Activated naive CD4-positive, alpha-beta T cell treated with anti-CD3 and anti-CD28 coated beads, Interleukin-2, amount 50 U/mL, for 24 hours (primary cell): Measurements from ENCODE around the gene OR1D2.
"Not testable (repeated sequence)": the region's sequence is repeated elsewhere in the genome, so short reads cannot be mapped to it uniquely, and the experiment has no call there.

ENCODE experiments used
- H3K27ac Mint-ChIP-seq: one replicate; pipeline ENCODE4 v1.8.0; 2021; ENCODE audit warnings: mild to moderate bottlenecking, mixed read lengths
- H3K27me3 Mint-ChIP-seq: one replicate; pipeline ENCODE4 v1.8.0; 2021; ENCODE audit warnings: mixed read lengths
- H3K36me3 Mint-ChIP-seq: one replicate; pipeline ENCODE4 v1.8.0; 2021; ENCODE audit warnings: mixed read lengths
- H3K4me1 Mint-ChIP-seq: one replicate; pipeline ENCODE4 v1.8.0; 2021; ENCODE audit warnings: mixed read lengths
- H3K4me3 Mint-ChIP-seq: one replicate; pipeline ENCODE4 v1.8.0; 2021; ENCODE audit warnings: mild to moderate bottlenecking, mixed read lengths
- H3K9me3 Mint-ChIP-seq: one replicate; pipeline ENCODE4 v1.8.0; 2021; ENCODE audit warnings: mixed read lengths

OR1D2 gene

GRCh38 chr17:3104322-3104721, at the start of gene OR1D2:
Gene OR1D2, minus strand, starts transcription at chr17:3104422. Its CDS starts 11,426 bp downstream, at chr17:3092996.
- Mint-ChIP-seq H3K27ac (no peak within 1 kb of the TSS), H3K4me1 (no peaks in the 10 kb centered on the region), H3K4me3 (no peak within 1 kb of the TSS), H3K36me3 (peaks cover 4% of the 10 kb centered on the region), H3K9me3 (peaks cover 19% of the 10 kb centered on the region), H3K27me3 (peaks cover 15% of the 10 kb centered on the region)

- Mint-ChIP-seq H3K27me3 (peaks cover 14% of the 10 kb centered on the region), H3K9me3 (peaks cover 12% of the 10 kb centered on the region)
- H3K4me1 Mint-ChIP-seq, H3K4me3 Mint-ChIP-seq, H3K36me3 Mint-ChIP-seq, H3K27ac Mint-ChIP-seq: not testable (repeated sequence)
Observed at GRCh38 chr17:3137494-3137893, 33.3 kb upstream of the OR1D2 start.

GRCh38 chr17:3127451-3127850, 23.2 kb upstream of the OR1D2 start, which contains the start of gene OR1G1:
Gene OR1G1, minus strand, starts transcription at chr17:3127551. Its CDS starts 0 bp downstream, at chr17:3127551.
- H3K27me3 Mint-ChIP-seq, result peaks cover 16% of the 10 kb centered on the region
- H3K4me1 Mint-ChIP-seq, result no peaks in the 10 kb centered on the region
- H3K9me3 Mint-ChIP-seq, result no peaks in the 10 kb centered on the region
- no peaks in the 10 kb centered on the region for H3K36me3 Mint-ChIP-seq
- no peak within 1 kb of the TSS for H3K27ac Mint-ChIP-seq
- H3K4me3 Mint-ChIP-seq, result no peak within 1 kb of the TSS

GRCh38 chr17:3073850-3074249, 30.4 kb downstream of the OR1D2 start:
- H3K36me3 Mint-ChIP-seq, H3K27me3 Mint-ChIP-seq, H3K9me3 Mint-ChIP-seq, H3K4me3 Mint-ChIP-seq, H3K27ac Mint-ChIP-seq, H3K4me1 Mint-ChIP-seq: not testable (repeated sequence)

GRCh38 chr17:3065192-3065591, 39.0 kb downstream of the OR1D2 start:
- not testable (repeated sequence) for H3K36me3 Mint-ChIP-seq, H3K4me1 Mint-ChIP-seq, H3K4me3 Mint-ChIP-seq, H3K27me3 Mint-ChIP-seq, H3K9me3 Mint-ChIP-seq, H3K27ac Mint-ChIP-seq

GRCh38 chr17:3063507-3063906, 40.7 kb downstream of the OR1D2 start, which contains the start of gene OR1D5:
Gene OR1D5, minus strand, starts transcription at chr17:3063607. Its CDS starts 0 bp downstream, at chr17:3063607.
- H3K4me1 Mint-ChIP-seq, H3K9me3 Mint-ChIP-seq, H3K27ac Mint-ChIP-seq, H3K27me3 Mint-ChIP-seq, H3K4me3 Mint-ChIP-seq, H3K36me3 Mint-ChIP-seq: not testable (repeated sequence)

GRCh38 chr17:3062824-3063377, 41.3 kb downstream of the OR1D2 start:
- H3K27ac Mint-ChIP-seq, H3K4me1 Mint-ChIP-seq, H3K36me3 Mint-ChIP-seq, H3K4me3 Mint-ChIP-seq, H3K9me3 Mint-ChIP-seq, H3K27me3 Mint-ChIP-seq: not testable (repeated sequence)

GRCh38 chr17:3054868-3055267, 49.4 kb downstream of the OR1D2 start:
- H3K9me3 Mint-ChIP-seq, H3K4me3 Mint-ChIP-seq, H3K27me3 Mint-ChIP-seq, H3K27ac Mint-ChIP-seq, H3K36me3 Mint-ChIP-seq, H3K4me1 Mint-ChIP-seq: not testable (repeated sequence)

- peak overlapping the region; percentile 95 for H3K4me3 Mint-ChIP-seq
- peaks cover 3% of the 10 kb centered on the region for H3K4me1 Mint-ChIP-seq
- no peak overlapping the region for H3K27ac Mint-ChIP-seq
- peaks cover 1% of the 10 kb centered on the region for H3K27me3 Mint-ChIP-seq
- H3K9me3 Mint-ChIP-seq, result no peaks in the 10 kb centered on the region
- no peaks in the 10 kb centered on the region for H3K36me3 Mint-ChIP-seq
Observed at GRCh38 chr17:3049705-3050295, 54.4 kb downstream of the OR1D2 start.

- no peaks in the 10 kb centered on the region for H3K36me3 Mint-ChIP-seq
- peaks cover 3% of the 10 kb centered on the region for H3K4me1 Mint-ChIP-seq
- peak overlapping the region; percentile 80 for H3K27ac Mint-ChIP-seq
Observed at GRCh38 chr17:3048727-3049471, 55.3 kb downstream of the OR1D2 start.

GRCh38 chr17:3046753-3047152, 57.5 kb downstream of the OR1D2 start:
- peaks cover 3% of the 10 kb centered on the region for H3K9me3 Mint-ChIP-seq
- peaks cover 3% of the 10 kb centered on the region for H3K4me1 Mint-ChIP-seq
- H3K27ac Mint-ChIP-seq, result no peak overlapping the region
- H3K27me3 Mint-ChIP-seq, result peaks cover 1% of the 10 kb centered on the region
- H3K36me3 Mint-ChIP-seq, result peaks cover 3% of the 10 kb centered on the region
- no peak overlapping the region for H3K4me3 Mint-ChIP-seq

More at GRCh38 chr17:3048727-3049471, 55.3 kb downstream of the OR1D2 start:
- Mint-ChIP-seq H3K27me3 (peaks cover 1% of the 10 kb centered on the region), H3K9me3 (peaks cover 3% of the 10 kb centered on the region), H3K4me3 (peak overlapping the region; percentile 95)

- Mint-ChIP-seq H3K36me3 (peaks cover 3% of the 10 kb centered on the region), H3K9me3 (peaks cover 3% of the 10 kb centered on the region), H3K4me3 (no peak overlapping the region)
Observed at GRCh38 chr17:3043737-3044365, 60.4 kb downstream of the OR1D2 start.

GRCh38 chr17:3040882-3041281, 63.3 kb downstream of the OR1D2 start:
- no peak overlapping the region for H3K4me3 Mint-ChIP-seq
- peaks cover 3% of the 10 kb centered on the region for H3K9me3 Mint-ChIP-seq

More at GRCh38 chr17:3043737-3044365, 60.4 kb downstream of the OR1D2 start:
- Mint-ChIP-seq H3K27ac (no peak overlapping the region), H3K4me1 (peaks cover 4% of the 10 kb centered on the region), H3K27me3 (peaks cover 3% of the 10 kb centered on the region)

GRCh38 chr17:3039736-3040135, 64.5 kb downstream of the OR1D2 start:
- Mint-ChIP-seq H3K4me3 (no peak overlapping the region), H3K9me3 (peaks cover 3% of the 10 kb centered on the region), H3K4me1 (peaks cover 5% of the 10 kb centered on the region), H3K27ac (no peak overlapping the region), H3K36me3 (peaks cover 3% of the 10 kb centered on the region), H3K27me3 (peaks cover 2% of the 10 kb centered on the region)

More at GRCh38 chr17:3040882-3041281, 63.3 kb downstream of the OR1D2 start:
- Mint-ChIP-seq H3K27me3 (peaks cover 2% of the 10 kb centered on the region), H3K36me3 (peaks cover 3% of the 10 kb centered on the region), H3K4me1 (peaks cover 5% of the 10 kb centered on the region), H3K27ac (no peak overlapping the region)

- Mint-ChIP-seq H3K4me3 (no peak overlapping the region), H3K4me1 (peaks cover 5% of the 10 kb centered on the region), H3K36me3 (peaks cover 3% of the 10 kb centered on the region), H3K27ac (no peak overlapping the region), H3K9me3 (no peaks in the 10 kb centered on the region), H3K27me3 (peaks cover 2% of the 10 kb centered on the region)
Observed at GRCh38 chr17:3038941-3039340, 65.3 kb downstream of the OR1D2 start.
